Adrenal gland (tissue), 12 donors: ENCODE data around the gene SCUBE1. TPM values are rescaled to one million over a fixed set of nuclear protein-coding genes. Genes with fewer than 3 reads are reported as not detected.

Source experiments
- DNase-seq, 7 donors: peaks; one replicate each; pipeline ENCODE4 v3.0.0-alpha.2; 2019 to 2020
- H3K27ac ChIP-seq, 5 donors: fragments of 200-600 bp; sonication (generic) in 4 of 5; 1 replicate in 3 of 5; 2 replicates in 2 of 5; pipeline versions ENCODE4 v1.5.1 to v1.8.0; 2016 to 2020; ENCODE audit warnings: mild to moderate bottlenecking in 1 of 5
- H3K27me3 ChIP-seq: fragments of 200-600 bp; 2 replicates; pipeline ENCODE4 v1.8.0; 2021
- H3K36me3 ChIP-seq, 2 donors: fragments of 200-600 bp; replicated peaks in 1 of 2; 1 replicate in 1 of 2; 2 replicates in 1 of 2; pipeline versions ENCODE4 v1.5.1 to v1.8.0; 2018 to 2022
- H3K4me1 ChIP-seq, 2 donors: fragments of 200-600 bp; replicated peaks in 1 of 2; 1 replicate in 1 of 2; 2 replicates in 1 of 2; pipeline versions ENCODE4 v1.5.1 to v1.8.0; 2018 to 2021
- H3K4me3 ChIP-seq, 4 donors: fragments of 200-600 bp; sonication (generic) in 3 of 4; one replicate each; pipeline ENCODE4 v1.5.1; 2016 to 2018
- H3K9me3 ChIP-seq, 3 donors: fragments of 200-600 bp; sonication (generic) in 1 of 3; replicated peaks in 1 of 3; 1 replicate in 2 of 3; 2 replicates in 1 of 3; pipeline versions ENCODE4 v1.5.1 to v1.8.0; 2016 to 2021
- POLR2A ChIP-seq, 2 donors: fragments of 450-650 bp; IDR thresholded peaks; one replicate each; pipeline ENCODE4 v1.6.1; 2017; ENCODE audit warnings: antibody characterized with exemption in 2 of 2, mild to moderate bottlenecking in 2 of 2, moderate library complexity in 1 of 2
- whole genome bisulfite sequencing, 4 donors: extraction: QIAGEN DNeasy Blood & Tissue Kit in 2 of 4; methylation state at CpG; one replicate each; pipeline versions ENCODE4 v1.1.5 to v1.1.7; 2013 to 2017; 5-methylcytosine and 5-hydroxymethylcytosine counted together
- intact Hi-C, 2 donors: fragments of 100-400 bp; cut with DNase I; formaldehyde crosslinking; loops; one replicate each; pipeline versions ENCODE4 v1.14.1 to v1.15.0; 2022 to 2023
- polyA plus RNA-seq, 3 donors: library from polyadenylated mRNA; stranded (reverse); fragments of 200-250 nt in 2 of 3; fragments of 350-450 nt in 1 of 3; fragmentation: Illumina TruSeq in 1 of 3; extraction: RNeasy Lipid Tissue Mini Kit (QIAGEN cat#74804) in 1 of 3; gene quantifications; one replicate each; pipeline ENCODE4 v1.2.3, GENCODE V29; 2013 to 2014
- total RNA-seq, 9 donors: library from RNA; depleted of rRNA in 4 of 9; stranded (reverse); fragments of >200 nt in 4 of 9; fragments of 120-200 nt in 1 of 9; fragmentation: NEBNext Ultra II Directional in 1 of 9; extraction: Animal tissue kit (Norgen Biotek cat#: 25700) in 1 of 9; gene quantifications; one replicate each; pipeline versions ENCODE4 v1.1.0 to v1.2.4, GENCODE V29; 2013 to 2023
- TF ChIP-seq, protein P1 (sequence below), 6 experiments: fragments of 450-650 bp in 4 of 6; fragments of 200-600 bp in 2 of 6; sonication (generic) in 1 of 6; IDR thresholded peaks; 1 replicate in 5 of 6; 2 replicates in 1 of 6; pipeline versions ENCODE4 v1.5.1 to v1.8.0; 2016 to 2021; ENCODE audit warnings: antibody characterized with exemption in 6 of 6, mild to moderate bottlenecking in 2 of 6, moderate library complexity in 1 of 6
- donor health status: healthy with polysubstance abuse.
- donor health status: Bipolar disorder and iron deficiency.
- donor health status: DM: yes; HTN: yes; CAD: no.
- donor health status: DM: no; HTN: no; CAD: no.
- donor health status: DM: no; HTN: no; CAD: no.
- donor health status: DM: yes; HTN: yes; CAD: no.

The SCUBE1 gene
- total and polyA plus RNA-seq, 12 donors = 1.4 to 34.0 (median 8.8) TPM

DNA sequence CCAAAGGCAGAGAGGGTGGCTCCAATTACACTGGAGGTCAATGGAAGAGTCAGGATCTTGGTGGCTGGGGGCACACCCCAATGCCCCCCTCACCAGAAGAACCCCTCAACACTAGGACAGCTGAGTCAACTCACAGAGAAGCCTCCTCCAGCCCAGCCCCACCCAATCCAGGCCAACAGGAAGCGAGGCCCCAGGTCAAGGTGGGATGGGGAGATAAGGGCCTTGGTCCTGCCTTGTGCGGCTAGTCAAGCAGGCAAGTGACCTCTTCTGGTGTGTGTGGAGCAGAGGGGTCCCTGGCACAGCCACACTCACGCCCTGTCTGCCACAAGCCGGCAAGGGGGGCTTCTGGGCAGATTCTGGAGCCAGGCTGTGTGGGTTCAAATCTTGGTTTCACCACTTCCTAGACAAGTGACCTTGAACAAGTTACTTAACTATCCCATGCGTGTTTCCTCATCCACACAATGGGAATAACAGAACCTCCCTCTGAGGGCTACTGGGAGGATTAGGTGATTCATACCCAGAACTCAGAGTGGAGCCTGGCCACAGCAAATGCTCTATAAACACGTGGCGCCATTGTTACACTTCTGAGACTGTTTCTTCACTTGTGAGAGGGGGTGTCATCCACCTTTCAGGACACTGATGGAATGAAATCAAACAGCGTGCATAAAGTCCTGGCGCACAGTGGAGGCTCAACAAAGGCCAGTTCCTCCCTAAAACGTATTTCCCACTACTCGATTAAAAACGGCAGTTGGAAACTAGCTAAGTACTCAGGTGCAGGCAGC lies 159.5 kb downstream of the SCUBE1 start:
- 42 to 52% (median 48%) methylated on average over 7 to 12 of the region's 12 CpGs for WGBS, 4 donors
- TF ChIP-seq, protein P1, sequence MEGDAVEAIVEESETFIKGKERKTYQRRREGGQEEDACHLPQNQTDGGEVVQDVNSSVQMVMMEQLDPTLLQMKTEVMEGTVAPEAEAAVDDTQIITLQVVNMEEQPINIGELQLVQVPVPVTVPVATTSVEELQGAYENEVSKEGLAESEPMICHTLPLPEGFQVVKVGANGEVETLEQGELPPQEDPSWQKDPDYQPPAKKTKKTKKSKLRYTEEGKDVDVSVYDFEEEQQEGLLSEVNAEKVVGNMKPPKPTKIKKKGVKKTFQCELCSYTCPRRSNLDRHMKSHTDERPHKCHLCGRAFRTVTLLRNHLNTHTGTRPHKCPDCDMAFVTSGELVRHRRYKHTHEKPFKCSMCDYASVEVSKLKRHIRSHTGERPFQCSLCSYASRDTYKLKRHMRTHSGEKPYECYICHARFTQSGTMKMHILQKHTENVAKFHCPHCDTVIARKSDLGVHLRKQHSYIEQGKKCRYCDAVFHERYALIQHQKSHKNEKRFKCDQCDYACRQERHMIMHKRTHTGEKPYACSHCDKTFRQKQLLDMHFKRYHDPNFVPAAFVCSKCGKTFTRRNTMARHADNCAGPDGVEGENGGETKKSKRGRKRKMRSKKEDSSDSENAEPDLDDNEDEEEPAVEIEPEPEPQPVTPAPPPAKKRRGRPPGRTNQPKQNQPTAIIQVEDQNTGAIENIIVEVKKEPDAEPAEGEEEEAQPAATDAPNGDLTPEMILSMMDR (IDR thresholded peaks at IDR 0.05) = no peak
- TF ChIP-seq POLR2A (IDR thresholded peaks at IDR 0.05) = no peak
- H3K27me3 ChIP-seq = no peaks in the 10 kb centered on the region
- H3K36me3 ChIP-seq = peaks cover 0 to 14% of the 10 kb centered on the region in 2 donors
- peak overlapping the region in 3 of 5 donors; percentile 13 to 80 (median 76) for H3K27ac ChIP-seq
- no peaks in the 10 kb centered on the region for H3K9me3 ChIP-seq
- no peak overlapping the region for H3K4me3 ChIP-seq
- DNase-seq = peak in 2 of 7 donors; percentile 30 to 43
- H3K4me1 ChIP-seq = peaks cover 21 to 27% of the 10 kb centered on the region in 2 donors
- intact Hi-C loops = no loop called here

DNA sequence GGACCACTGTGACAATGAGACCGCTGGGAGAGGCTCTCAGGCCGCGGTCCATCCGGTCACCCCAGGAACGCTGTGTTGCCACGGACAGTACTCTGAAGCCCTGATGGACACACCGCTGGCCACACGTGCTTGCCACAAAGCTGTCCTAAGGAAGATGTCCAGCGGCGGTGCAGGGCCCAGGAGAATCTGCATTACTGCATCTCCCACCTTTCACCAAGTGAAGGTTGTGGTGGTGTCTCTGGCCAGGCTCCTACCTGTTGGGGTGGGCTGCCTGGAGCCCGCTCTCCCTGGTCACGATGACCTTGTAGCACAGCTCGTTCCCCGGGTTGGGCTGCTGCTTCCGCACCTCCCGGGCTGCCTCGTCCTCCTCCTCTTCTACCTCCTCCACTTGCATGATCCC lies 160.4 kb downstream of the SCUBE1 start:
- DNase-seq = no peak
- intact Hi-C loops = no loop called here
- Histone ChIP-seq H3K4me3 (no peak overlapping the region), H3K9me3 (no peaks in the 10 kb centered on the region), H3K36me3 (peaks cover 0 to 17% of the 10 kb centered on the region in 2 donors), H3K27ac (no peak overlapping the region), H3K4me1 (peaks cover 21 to 27% of the 10 kb centered on the region in 2 donors), H3K27me3 (no peaks in the 10 kb centered on the region)
- WGBS, 4 donors = 77 to 88% (median 86%) methylated on average over 9 to 17 of the region's 17 CpGs
- TF ChIP-seq, protein P1 (IDR thresholded peaks at IDR 0.05) = no peak
- no peak for TF ChIP-seq POLR2A (IDR thresholded peaks at IDR 0.05)

GRCh38 chr22:43182118-43182517 lies 161.1 kb downstream of the SCUBE1 start:
- intact Hi-C loops = no loop called here
- no peaks in the 10 kb centered on the region for H3K9me3 ChIP-seq
- DNase-seq = no peak
- no peak overlapping the region for H3K4me3 ChIP-seq
- peaks cover 0 to 17% of the 10 kb centered on the region in 2 donors for H3K36me3 ChIP-seq
- WGBS, 4 donors = 88 to 96% (median 93%) methylated on average over 3 to 10 of the region's 10 CpGs
- no peaks in the 10 kb centered on the region for H3K27me3 ChIP-seq
- H3K27ac ChIP-seq = no peak overlapping the region
- H3K4me1 ChIP-seq = peaks cover 21 to 27% of the 10 kb centered on the region in 2 donors
- TF ChIP-seq POLR2A (IDR thresholded peaks at IDR 0.05) = no peak
- TF ChIP-seq, protein P1 (IDR thresholded peaks at IDR 0.05) = no peak

GRCh38 chr22:43181321-43182076 lies 161.7 kb downstream of the SCUBE1 start:
- intact Hi-C loops = no loop called here
- peaks cover 21 to 27% of the 10 kb centered on the region in 2 donors for H3K4me1 ChIP-seq
- H3K27me3 ChIP-seq = no peaks in the 10 kb centered on the region
- TF ChIP-seq, protein P1 (IDR thresholded peaks at IDR 0.05) = no peak
- no peak for TF ChIP-seq POLR2A (IDR thresholded peaks at IDR 0.05)
- WGBS, 4 donors = 77 to 84% (median 81%) methylated on average over 8 to 13 of the region's 13 CpGs
- H3K9me3 ChIP-seq = no peaks in the 10 kb centered on the region
- H3K36me3 ChIP-seq = peaks cover 0 to 17% of the 10 kb centered on the region in 2 donors
- DNase-seq = no peak
- H3K4me3 ChIP-seq = no peak overlapping the region
- no peak overlapping the region for H3K27ac ChIP-seq
